GM19099 (cell line): ENCODE data around the gene CCNI2.

Experiments used
- POLR2A ChIP-seq: IDR thresholded peaks from 3 replicates; pipeline ENCODE4 v1.6.1; 2011; ENCODE audit warnings: low read depth; ENCODE audit not compliant: insufficient read length; ENCODE audit errors: extremely low read depth

CCNI2 gene

DNA sequence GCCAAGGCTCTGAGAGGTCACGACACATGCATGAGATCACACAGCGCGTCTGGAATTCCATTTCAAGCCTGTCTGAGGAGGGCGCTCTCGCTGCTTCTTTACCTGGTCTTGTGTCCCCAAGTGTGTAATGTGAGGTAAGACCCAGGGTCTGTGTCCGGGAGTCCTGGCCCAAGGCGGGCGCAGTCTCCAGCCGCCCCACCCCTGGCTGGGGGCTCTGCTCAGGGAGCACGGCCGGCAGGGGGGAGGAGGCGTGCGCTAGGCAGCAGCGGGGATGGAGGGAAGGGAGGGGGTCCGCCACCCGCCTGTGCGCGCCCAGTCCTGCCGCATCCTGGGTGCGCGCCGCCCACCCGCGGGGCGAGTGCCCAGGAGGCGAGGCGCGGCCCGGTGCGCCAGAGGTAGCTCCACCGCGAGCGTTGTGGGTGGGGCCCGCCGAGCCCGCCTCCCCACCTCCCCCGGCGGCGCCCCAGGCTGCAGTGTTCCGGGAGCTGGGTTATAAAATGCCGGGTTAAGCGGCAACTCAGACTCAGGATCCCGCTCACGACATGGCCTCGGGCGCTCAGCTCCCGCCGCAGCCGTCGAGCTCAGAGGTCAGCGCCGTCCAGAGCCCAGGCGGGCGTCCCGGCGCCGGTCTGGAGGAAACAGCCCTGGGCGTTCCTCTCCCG, at the start of gene CCNI2:
Gene CCNI2, plus strand, starts transcription at position 473 of the 662 bp plus-strand sequence. Its CDS starts 70 bp downstream, at position 543.
- peak; percentile 65 for TF ChIP-seq POLR2A

DNA sequence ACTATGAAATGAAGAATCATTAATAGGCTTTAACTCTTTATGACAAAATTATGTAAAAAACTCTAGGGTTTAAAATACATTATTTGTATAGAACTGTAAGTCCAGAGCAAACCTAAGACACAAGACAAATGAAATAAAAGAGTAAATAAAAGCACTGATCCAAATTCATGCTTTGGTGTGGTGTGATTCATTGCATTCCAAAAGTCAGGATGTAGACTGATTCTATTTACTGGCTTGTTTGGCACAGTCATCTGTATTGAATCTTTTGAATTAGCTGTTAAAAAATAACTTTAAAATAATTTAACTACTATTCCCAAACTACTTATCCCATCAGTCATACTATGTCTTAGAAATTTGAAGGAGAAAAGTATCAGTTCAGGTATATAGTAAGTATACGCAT, 42.4 kb upstream of the CCNI2 start:
- TF ChIP-seq POLR2A: no peak

DNA sequence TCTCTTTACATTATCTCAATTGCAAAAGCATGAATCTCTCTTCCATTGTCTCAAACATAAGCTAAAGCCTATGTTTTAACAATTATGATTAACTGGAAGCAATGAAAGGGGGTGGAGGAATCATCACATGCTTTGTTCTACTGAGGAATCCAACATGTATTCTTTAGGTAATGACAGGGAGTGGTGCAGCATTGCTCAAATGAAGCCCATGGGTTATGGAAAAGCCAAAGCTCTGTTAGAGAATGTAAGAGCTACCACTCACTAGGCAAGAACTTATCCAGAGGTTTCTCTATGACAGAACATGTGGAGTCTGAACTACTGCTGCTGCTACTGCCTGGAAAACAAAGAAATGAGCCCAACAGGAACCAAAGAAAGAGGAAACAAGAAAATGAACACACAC, 38.6 kb upstream of the CCNI2 start:
- TF ChIP-seq POLR2A: no peak

GRCh38 chr5:132714456-132715307, 32.5 kb upstream of the CCNI2 start:
- no peak for TF ChIP-seq POLR2A

- no peak for TF ChIP-seq POLR2A
Observed at GRCh38 chr5:132718544-132719312, 28.5 kb upstream of the CCNI2 start.

GRCh38 chr5:132725745-132726144, 21.5 kb upstream of the CCNI2 start:
- no peak for TF ChIP-seq POLR2A

DNA sequence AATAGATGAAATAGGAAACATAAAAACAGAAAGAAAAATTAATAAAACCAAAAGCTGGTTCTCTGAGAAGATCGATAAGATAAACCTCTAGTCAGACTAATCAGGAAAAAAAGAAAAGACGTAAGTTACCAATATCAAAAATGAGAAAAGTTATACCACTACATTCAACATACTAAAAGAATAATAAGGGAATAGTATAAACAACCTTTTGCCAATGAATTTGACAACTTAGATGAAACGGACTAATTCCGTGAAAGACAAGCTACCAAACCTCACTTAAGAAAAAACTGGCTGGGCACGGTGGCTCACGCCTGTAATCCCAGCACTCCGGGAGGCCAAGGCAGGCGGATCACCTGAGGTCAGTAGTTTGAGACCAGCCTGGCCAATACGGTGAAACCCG, 17.3 kb upstream of the CCNI2 start:
- no peak for TF ChIP-seq POLR2A

GRCh38 chr5:132733499-132734148, 13.6 kb upstream of the CCNI2 start:
- TF ChIP-seq POLR2A: no peak

DNA sequence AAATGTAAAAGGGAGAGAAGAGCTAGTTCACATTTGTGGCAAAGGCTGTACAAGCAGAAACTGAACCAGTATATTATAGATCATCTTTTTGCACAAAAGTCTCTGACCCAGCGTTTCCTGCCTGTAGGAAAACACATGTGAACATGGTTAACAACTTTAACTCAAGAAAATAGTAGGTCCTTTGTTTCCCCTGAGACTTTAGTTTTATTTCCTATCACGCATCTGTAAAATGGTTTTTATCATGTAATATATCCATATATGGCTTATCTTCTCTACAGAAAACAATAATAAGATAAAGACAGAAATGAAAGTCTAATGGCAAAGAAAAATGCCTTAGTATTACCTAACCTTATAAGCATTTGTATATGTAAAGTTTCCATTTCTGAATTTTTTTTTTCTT, 12.5 kb upstream of the CCNI2 start:
- no peak for TF ChIP-seq POLR2A

DNA sequence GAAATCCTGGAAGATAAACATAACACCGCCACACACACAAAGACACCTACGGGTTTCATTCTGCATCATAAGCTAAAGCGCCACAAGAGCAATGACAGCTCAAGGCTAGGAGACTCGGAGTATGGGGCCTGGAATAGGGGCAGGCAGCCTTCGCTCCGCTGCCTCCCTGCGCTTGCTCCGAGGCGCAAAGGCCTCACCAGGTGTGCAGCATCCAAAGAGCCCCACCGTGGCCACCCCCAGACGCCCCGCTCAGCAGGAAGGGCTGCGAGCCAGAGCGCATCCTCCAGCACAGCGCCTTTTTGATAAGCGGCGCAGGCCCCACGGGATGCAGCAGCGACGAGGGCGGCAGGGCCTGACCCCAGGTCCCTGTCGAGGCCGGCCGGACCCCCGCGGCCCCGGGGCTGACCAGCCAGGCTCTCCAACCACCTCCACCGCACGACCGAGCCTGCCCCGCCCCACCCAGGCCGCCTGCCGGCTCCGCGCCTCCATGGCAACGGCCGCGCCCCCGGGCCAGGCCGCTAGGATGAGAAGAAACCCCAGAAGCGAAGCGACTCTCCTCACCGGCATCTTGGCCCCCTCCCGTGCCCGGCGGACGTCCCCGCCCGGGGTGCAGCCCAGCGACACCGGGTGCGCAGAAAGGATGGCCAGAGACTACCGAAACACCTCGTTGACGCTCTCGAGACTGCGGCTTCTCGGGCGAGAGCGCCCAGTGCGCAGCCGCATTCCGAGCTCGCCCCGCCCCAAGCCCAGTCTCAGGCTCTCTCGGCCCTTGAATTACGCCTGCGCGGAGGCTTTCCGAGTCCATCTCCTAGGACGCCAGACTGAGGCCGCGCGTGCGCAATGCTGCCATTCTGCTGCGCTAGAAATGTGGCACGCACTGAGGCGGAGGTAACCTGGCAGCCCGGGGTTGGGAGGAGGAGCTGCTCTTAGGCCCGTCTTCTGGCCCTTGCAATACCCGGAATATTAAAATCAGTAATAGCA, 10.1 kb upstream of the CCNI2 start, which contains the start of gene KIF3A:
Gene KIF3A, minus strand, starts transcription at position 694 of the 981 bp plus-strand sequence. Its CDS starts 127 bp downstream, at position 567.
- peak; percentile 72 for TF ChIP-seq POLR2A

- TF ChIP-seq POLR2A: no peak
Observed at GRCh38 chr5:132737982-132738681, 9.1 kb upstream of the CCNI2 start.

DNA sequence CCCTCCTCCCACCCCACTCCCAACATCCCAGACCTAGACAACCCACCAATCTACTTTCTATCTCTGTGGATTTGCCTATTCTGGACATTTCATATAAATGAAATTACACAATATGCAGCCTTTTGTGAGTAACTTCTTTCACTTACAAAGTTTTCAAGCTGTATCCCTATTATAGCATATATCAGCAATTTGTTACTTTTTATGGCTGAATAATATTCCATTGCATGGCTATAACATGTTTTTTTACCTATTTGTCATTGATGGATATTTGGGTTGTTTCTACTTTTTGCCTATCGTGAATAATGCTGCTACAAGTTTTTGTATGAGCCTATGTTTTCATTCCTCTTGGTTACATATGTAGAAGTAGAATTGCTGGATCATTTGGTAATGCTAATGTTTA, 8.0 kb upstream of the CCNI2 start:
- TF ChIP-seq POLR2A: no peak

DNA sequence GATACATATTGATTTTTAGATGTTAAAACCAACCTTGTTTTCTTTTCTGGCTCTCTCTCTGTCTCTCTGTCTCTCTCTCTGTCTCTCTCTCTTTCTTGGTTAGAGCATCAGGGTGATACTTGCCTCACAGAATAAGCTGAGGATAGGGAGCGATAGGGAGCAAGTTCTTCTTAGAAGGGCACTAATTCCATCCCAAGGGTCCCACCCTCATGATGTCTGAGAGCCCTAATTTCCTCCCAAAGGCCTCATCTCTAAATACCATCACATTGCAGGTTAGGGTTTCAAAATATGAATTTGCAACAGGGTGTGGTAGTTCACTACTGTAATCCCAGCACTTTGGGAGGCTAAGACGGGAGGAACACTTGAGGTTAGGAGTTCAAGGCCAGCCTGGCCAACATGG, 5.1 kb upstream of the CCNI2 start:
- TF ChIP-seq POLR2A: no peak
